Right forelimb (tissue), 1 donor: Measurements from ENCODE around the gene EMX1.

Experiments used
- DNase-seq: peaks from one replicate; pipeline ENCODE4 v3.0.0-alpha.2; 2018

The EMX1 gene

GRCh38 chr2:72983500-72984161, 66.3 kb downstream of the EMX1 start:
- no peak for DNase-seq

GRCh38 chr2:72984172-72984671, 66.9 kb downstream of the EMX1 start:
- DNase-seq: no peak
